Activated T-helper 1 cell treated with anti-CD3 and anti-CD28 coated beads, Interleukin-12 subunit alpha, Interleukin-12 subunit beta, Interleukin-2, Interleukin-4 antibody, amounts not matched to agents 30 ng/mL and 10 ng/mL and 1 ng/mL, durations not matched to agents 14 hours and 24 hours and 36 hours (primary cell): ENCODE results near the gene SNTG2. TPM values are rescaled to one million over a fixed set of nuclear protein-coding genes. Genes with fewer than 3 reads are reported as not detected.

Source experiments
- DNase-seq: peaks from one replicate; pipeline ENCODE4 v3.0.0; 2021; ENCODE audit warnings: low spot score
- H3K27ac Mint-ChIP-seq: one replicate; pipeline ENCODE4 v1.8.0; 2021; ENCODE audit warnings: mild to moderate bottlenecking, mixed read lengths
- H3K27me3 Mint-ChIP-seq: one replicate; pipeline ENCODE4 v1.8.0; 2022; ENCODE audit warnings: mild to moderate bottlenecking, moderate library complexity, mixed read lengths; ENCODE audit not compliant: insufficient read depth
- H3K36me3 Mint-ChIP-seq: one replicate; pipeline ENCODE4 v1.8.0; 2021; ENCODE audit warnings: low read depth, mixed read lengths
- H3K4me1 Mint-ChIP-seq: one replicate; pipeline ENCODE4 v1.8.0; 2021; ENCODE audit warnings: low read depth, mixed read lengths
- H3K4me3 Mint-ChIP-seq: one replicate; pipeline ENCODE4 v1.8.0; 2021; ENCODE audit warnings: mild to moderate bottlenecking, moderate library complexity, mixed read lengths
- H3K9me3 Mint-ChIP-seq: one replicate; pipeline ENCODE4 v1.8.0; 2021; ENCODE audit warnings: mixed read lengths
- intact Hi-C: fragments of 100-400 bp; cut with micrococcal nuclease; formaldehyde crosslinking; loops from one replicate; pipeline ENCODE4 v1.15.1; 2024
- total RNA-seq: library from RNA; stranded (reverse); gene quantifications from 2 replicates; pipeline ENCODE4 v1.2.3, GENCODE V29; 2022

The SNTG2 gene
- total RNA-seq, 1 donor from 2014 or later = not detected

- Mint-ChIP-seq H3K9me3 (no peaks in the 10 kb centered on the region), H3K36me3 (no peaks in the 10 kb centered on the region), H3K27me3 (peaks cover 9% of the 10 kb centered on the region), H3K4me1 (no peaks in the 10 kb centered on the region), H3K4me3 (no peak overlapping the region), H3K27ac (no peak overlapping the region)
- DNase-seq = no peak
- intact Hi-C loops = no loop called here
These were observed 31.0 kb upstream of the SNTG2 start for GRCh38 chr2:919672-920071.

GRCh38 chr2:920573-920972 is 30.1 kb upstream of the SNTG2 start:
- Mint-ChIP-seq H3K9me3 (no peaks in the 10 kb centered on the region), H3K27ac (no peak overlapping the region), H3K27me3 (peaks cover 10% of the 10 kb centered on the region), H3K4me3 (no peak overlapping the region), H3K4me1 (no peaks in the 10 kb centered on the region), H3K36me3 (no peaks in the 10 kb centered on the region)
- DNase-seq = no peak
- intact Hi-C loops = no loop called here

GRCh38 chr2:920999-921398 is 29.6 kb upstream of the SNTG2 start:
- no peak overlapping the region for H3K27ac Mint-ChIP-seq

GRCh38 chr2:922185-922584 is 28.5 kb upstream of the SNTG2 start:
- Mint-ChIP-seq H3K36me3 (no peaks in the 10 kb centered on the region), H3K4me3 (no peak overlapping the region), H3K27me3 (peaks cover 8% of the 10 kb centered on the region), H3K27ac (no peak overlapping the region), H3K4me1 (no peaks in the 10 kb centered on the region), H3K9me3 (no peaks in the 10 kb centered on the region)
- DNase-seq = no peak
- intact Hi-C loops = no loop called here

More at GRCh38 chr2:920999-921398, 29.6 kb upstream of the SNTG2 start:
- Mint-ChIP-seq H3K4me1 (no peaks in the 10 kb centered on the region), H3K36me3 (no peaks in the 10 kb centered on the region), H3K9me3 (no peaks in the 10 kb centered on the region), H3K27me3 (peaks cover 10% of the 10 kb centered on the region), H3K4me3 (no peak overlapping the region)
- DNase-seq = no peak
- intact Hi-C loops = no loop called here

- peaks cover 8% of the 10 kb centered on the region for H3K27me3 Mint-ChIP-seq
These were observed 26.6 kb upstream of the SNTG2 start for GRCh38 chr2:923832-924601.

GRCh38 chr2:924701-925100 is 25.9 kb upstream of the SNTG2 start:
- H3K36me3 Mint-ChIP-seq = no peaks in the 10 kb centered on the region
- H3K27ac Mint-ChIP-seq = no peak overlapping the region
- H3K4me3 Mint-ChIP-seq = no peak overlapping the region
- DNase-seq = no peak
- intact Hi-C loops = no loop called here
- H3K9me3 Mint-ChIP-seq = no peaks in the 10 kb centered on the region
- peaks cover 8% of the 10 kb centered on the region for H3K27me3 Mint-ChIP-seq
- H3K4me1 Mint-ChIP-seq = no peaks in the 10 kb centered on the region

More at GRCh38 chr2:923832-924601, 26.6 kb upstream of the SNTG2 start:
- Mint-ChIP-seq H3K4me1 (no peaks in the 10 kb centered on the region), H3K4me3 (no peak overlapping the region), H3K27ac (no peak overlapping the region), H3K36me3 (no peaks in the 10 kb centered on the region), H3K9me3 (no peaks in the 10 kb centered on the region)
- DNase-seq = no peak
- intact Hi-C loops = no loop called here

GRCh38 chr2:925309-925708 is 25.3 kb upstream of the SNTG2 start:
- intact Hi-C loops = no loop called here
- H3K9me3 Mint-ChIP-seq = no peaks in the 10 kb centered on the region
- H3K27ac Mint-ChIP-seq = no peak overlapping the region
- no peak for DNase-seq
- H3K27me3 Mint-ChIP-seq = peaks cover 8% of the 10 kb centered on the region
- no peaks in the 10 kb centered on the region for H3K4me1 Mint-ChIP-seq
- no peaks in the 10 kb centered on the region for H3K36me3 Mint-ChIP-seq
- H3K4me3 Mint-ChIP-seq = no peak overlapping the region

GRCh38 chr2:925711-926110 is 24.9 kb upstream of the SNTG2 start:
- Mint-ChIP-seq H3K27me3 (peaks cover 8% of the 10 kb centered on the region), H3K4me1 (no peaks in the 10 kb centered on the region), H3K36me3 (no peaks in the 10 kb centered on the region), H3K9me3 (no peaks in the 10 kb centered on the region), H3K27ac (no peak overlapping the region), H3K4me3 (no peak overlapping the region)
- DNase-seq = no peak
- intact Hi-C loops = no loop called here

- no peak overlapping the region for H3K4me3 Mint-ChIP-seq
- intact Hi-C loops = no loop called here
- no peaks in the 10 kb centered on the region for H3K36me3 Mint-ChIP-seq
- no peak for DNase-seq
- H3K27ac Mint-ChIP-seq = no peak overlapping the region
- no peaks in the 10 kb centered on the region for H3K4me1 Mint-ChIP-seq
- no peaks in the 10 kb centered on the region for H3K9me3 Mint-ChIP-seq
- peaks cover 8% of the 10 kb centered on the region for H3K27me3 Mint-ChIP-seq
These were observed 24.3 kb upstream of the SNTG2 start for GRCh38 chr2:926259-926793.

- Mint-ChIP-seq H3K27me3 (peaks cover 8% of the 10 kb centered on the region), H3K36me3 (no peaks in the 10 kb centered on the region), H3K4me3 (no peak overlapping the region), H3K27ac (no peak overlapping the region), H3K4me1 (no peaks in the 10 kb centered on the region), H3K9me3 (no peaks in the 10 kb centered on the region)
- no peak for DNase-seq
- intact Hi-C loops = no loop called here
These were observed 23.8 kb upstream of the SNTG2 start for GRCh38 chr2:926896-927295.

- H3K4me1 Mint-ChIP-seq = no peaks in the 10 kb centered on the region
- no peak overlapping the region for H3K4me3 Mint-ChIP-seq
- H3K9me3 Mint-ChIP-seq = no peaks in the 10 kb centered on the region
These were observed 21.5 kb upstream of the SNTG2 start for GRCh38 chr2:929011-929735.

GRCh38 chr2:929925-930324 is 20.7 kb upstream of the SNTG2 start:
- no peak for DNase-seq
- Mint-ChIP-seq H3K27ac (no peak overlapping the region), H3K27me3 (peaks cover 2% of the 10 kb centered on the region), H3K9me3 (no peaks in the 10 kb centered on the region), H3K4me1 (no peaks in the 10 kb centered on the region), H3K4me3 (no peak overlapping the region), H3K36me3 (no peaks in the 10 kb centered on the region)
- intact Hi-C loops = no loop called here

More at GRCh38 chr2:929011-929735, 21.5 kb upstream of the SNTG2 start:
- Mint-ChIP-seq H3K27ac (no peak overlapping the region), H3K27me3 (peaks cover 6% of the 10 kb centered on the region), H3K36me3 (no peaks in the 10 kb centered on the region)
- intact Hi-C loops = no loop called here
- DNase-seq = no peak

GRCh38 chr2:930935-931334 is 19.7 kb upstream of the SNTG2 start:
- Mint-ChIP-seq H3K4me1 (no peaks in the 10 kb centered on the region), H3K36me3 (no peaks in the 10 kb centered on the region), H3K27me3 (peaks cover 2% of the 10 kb centered on the region), H3K27ac (no peak overlapping the region), H3K4me3 (no peak overlapping the region), H3K9me3 (no peaks in the 10 kb centered on the region)
- intact Hi-C loops = no loop called here
- DNase-seq = no peak
